Neural progenitor cell (in vitro differentiated cells): ENCODE measurements around the gene CDS1.

Experiments
- EZH2phosphoT487 ChIP-seq: fragments of 200-600 bp; sonication (generic); IDR thresholded peaks from 2 replicates; pipeline ENCODE4 v1.6.1; 2017; ENCODE audit warnings: antibody characterized with exemption
- TF ChIP-seq, protein P1 (sequence below): fragments of 200-600 bp; sonication (generic); IDR thresholded peaks from 2 replicates; pipeline ENCODE4 v1.5.1; 2017; ENCODE audit warnings: antibody characterized with exemption, mild to moderate bottlenecking

DNA sequence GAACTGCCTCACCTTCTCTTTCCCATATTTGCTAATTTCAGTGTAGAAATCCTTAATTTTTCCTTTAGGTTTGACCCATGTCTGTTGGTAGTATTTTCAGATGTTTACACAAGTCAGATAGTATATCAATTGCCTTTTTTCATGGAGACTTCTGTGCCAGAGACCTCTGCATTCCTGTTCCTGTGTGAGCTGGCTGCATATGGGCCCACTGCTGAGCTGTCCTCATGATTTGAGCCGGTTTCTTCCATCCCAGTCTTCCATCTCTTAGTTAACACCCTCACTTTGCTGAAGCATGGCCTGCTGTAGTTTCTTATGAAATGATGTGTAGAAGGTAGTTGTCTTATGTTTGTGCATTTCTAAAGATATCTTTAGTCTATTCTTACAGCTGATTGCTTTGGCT lies 40.0 kb downstream of the CDS1 start:
- TF ChIP-seq EZH2phosphoT487: no peak
- TF ChIP-seq, protein P1, sequence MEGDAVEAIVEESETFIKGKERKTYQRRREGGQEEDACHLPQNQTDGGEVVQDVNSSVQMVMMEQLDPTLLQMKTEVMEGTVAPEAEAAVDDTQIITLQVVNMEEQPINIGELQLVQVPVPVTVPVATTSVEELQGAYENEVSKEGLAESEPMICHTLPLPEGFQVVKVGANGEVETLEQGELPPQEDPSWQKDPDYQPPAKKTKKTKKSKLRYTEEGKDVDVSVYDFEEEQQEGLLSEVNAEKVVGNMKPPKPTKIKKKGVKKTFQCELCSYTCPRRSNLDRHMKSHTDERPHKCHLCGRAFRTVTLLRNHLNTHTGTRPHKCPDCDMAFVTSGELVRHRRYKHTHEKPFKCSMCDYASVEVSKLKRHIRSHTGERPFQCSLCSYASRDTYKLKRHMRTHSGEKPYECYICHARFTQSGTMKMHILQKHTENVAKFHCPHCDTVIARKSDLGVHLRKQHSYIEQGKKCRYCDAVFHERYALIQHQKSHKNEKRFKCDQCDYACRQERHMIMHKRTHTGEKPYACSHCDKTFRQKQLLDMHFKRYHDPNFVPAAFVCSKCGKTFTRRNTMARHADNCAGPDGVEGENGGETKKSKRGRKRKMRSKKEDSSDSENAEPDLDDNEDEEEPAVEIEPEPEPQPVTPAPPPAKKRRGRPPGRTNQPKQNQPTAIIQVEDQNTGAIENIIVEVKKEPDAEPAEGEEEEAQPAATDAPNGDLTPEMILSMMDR: no peak
